ENCODE measurements around the gene IL17RE. TPM values are rescaled to one million over a fixed set of nuclear protein-coding genes. Genes with fewer than 3 reads are reported as not detected.

The IL17RE gene
- total and polyA plus RNA-seq, 2 experiments from 2014 or later = 1.1 to 3.4 TPM

DNA sequence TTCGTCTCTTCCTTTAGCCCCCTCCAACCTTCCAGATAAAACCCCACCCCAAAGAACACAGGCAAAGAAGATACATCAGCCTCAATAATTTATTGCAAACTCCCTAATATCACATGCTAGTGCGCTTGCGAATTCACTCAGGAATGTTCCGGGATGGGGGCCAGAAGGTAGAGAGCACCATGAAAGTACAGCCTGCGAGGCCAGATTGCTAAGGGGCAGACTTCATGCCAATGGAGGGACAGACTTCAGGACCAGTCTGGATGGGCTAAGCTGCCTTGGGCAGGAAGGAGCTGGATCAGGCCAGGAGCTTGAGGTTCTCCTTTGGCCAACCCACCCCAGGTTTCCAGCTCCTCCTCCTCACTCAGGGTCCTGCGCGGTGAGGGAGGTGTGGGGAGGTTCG is 36.0 kb upstream of the IL17RE start:
- no peaks in the 10 kb centered on the region for H3F3A ChIP-seq (replicated peaks; ENCODE audit: low read depth)
- Mint-ChIP-seq H3K9me3 (no peaks in the 10 kb centered on the region), H3K4me1 (peaks cover 5% of the 10 kb centered on the region), H3K27ac (no peak overlapping the region), H3K36me3 (ENCODE audit: low read depth) (no peaks in the 10 kb centered on the region), H3K27me3 (ENCODE audit: insufficient read depth, low read depth, poor library complexity) (peaks cover 15% of the 10 kb centered on the region), H3K4me3 (no peak overlapping the region)
- no peak for TF ChIP-seq CREB1 (CRISPR knock-in tag; IDR thresholded peaks at IDR 0.05; ENCODE audit: low read depth)
- no peak for TF ChIP-seq POLR2AphosphoS5 (IDR thresholded peaks at IDR 0.05; ENCODE audit: low read depth)
- TF ChIP-seq EZH2 (IDR thresholded peaks at IDR 0.05; ENCODE audit: low read depth, unreplicated experiment) = no peak
- TF ChIP-seq ZNF331 (CRISPR knock-in tag; IDR thresholded peaks at IDR 0.05; ENCODE audit: low read depth) = no peak
- no peak for TF ChIP-seq NANOG (IDR thresholded peaks at IDR 0.05; ENCODE audit: borderline replicate concordance)
- no peak for TF ChIP-seq ZNF114 (CRISPR knock-in tag; IDR thresholded peaks at IDR 0.05)
- TF ChIP-seq REST (IDR thresholded peaks at IDR 0.05; ENCODE audit: unreplicated experiment) = no peak
- no peaks in the 10 kb centered on the region for H3K9me2 ChIP-seq (ENCODE audit: insufficient read depth)
- H3K4me3 ChIP-seq = no peak overlapping the region
- H3K36me3 ChIP-seq (ENCODE audit: insufficient read depth) = no peaks in the 10 kb centered on the region
- no peaks in the 10 kb centered on the region for H4K20me1 ChIP-seq (replicated peaks; ENCODE audit: insufficient read depth)
- H3K27me3 ChIP-seq (ENCODE audit: insufficient read depth) = 0 out of 2 replicates have a peak, but pooled peaks cover 2% of the 10 kb centered on the region
- H3K27ac ChIP-seq (ENCODE audit: low read depth) = no peak overlapping the region
- no peaks in the 10 kb centered on the region; the same call in 1 of the 2 replicates for H3K4me1 ChIP-seq (ENCODE audit: insufficient read depth)
- no peak overlapping the region for H3K4me2 ChIP-seq
- no peak overlapping the region for H2AFZ ChIP-seq
- DNase-seq (ENCODE audit: low spot score) (no peak), ATAC-seq (no peak)
- no peaks in the 10 kb centered on the region for H3K79me2 ChIP-seq (replicated peaks; ENCODE audit: insufficient read depth)

DNA sequence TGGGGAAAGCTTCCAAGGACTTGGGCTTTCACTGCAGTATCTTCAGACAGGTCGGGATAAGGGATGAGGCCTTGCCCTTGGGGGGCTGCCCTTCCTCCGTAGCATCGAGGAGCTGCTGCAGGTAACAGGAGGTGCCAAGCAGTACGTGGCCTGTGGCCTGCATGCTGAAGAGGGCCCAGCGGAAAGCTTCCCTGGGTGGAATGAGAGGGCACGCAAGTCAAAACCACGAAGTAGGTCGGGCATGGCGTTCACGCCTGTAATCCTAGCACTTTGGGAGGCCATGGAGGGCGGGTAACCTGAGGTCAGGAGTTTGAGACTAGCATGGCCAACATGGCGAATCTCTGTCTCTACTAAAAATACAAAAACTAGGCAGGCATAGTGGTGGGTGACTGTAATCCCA is 35.5 kb upstream of the IL17RE start:
- Mint-ChIP-seq H3K27ac (no peak overlapping the region), H3K9me3 (no peaks in the 10 kb centered on the region), H3K27me3 (ENCODE audit: insufficient read depth, low read depth, poor library complexity) (peaks cover 15% of the 10 kb centered on the region), H3K4me3 (no peak overlapping the region), H3K4me1 (peaks cover under 1% of the 10 kb centered on the region; the same call in 2 of the 3 replicates), H3K36me3 (ENCODE audit: low read depth) (no peaks in the 10 kb centered on the region)
- H3K4me2 ChIP-seq = no peak overlapping the region
- no peaks in the 10 kb centered on the region for H3K27me3 ChIP-seq (ENCODE audit: insufficient read depth)
- H3K36me3 ChIP-seq (ENCODE audit: insufficient read depth) = no peaks in the 10 kb centered on the region
- H3K9me2 ChIP-seq (ENCODE audit: insufficient read depth) = no peaks in the 10 kb centered on the region
- H3K79me2 ChIP-seq (replicated peaks; ENCODE audit: insufficient read depth) = no peaks in the 10 kb centered on the region
- ATAC-seq (no peak), DNase-seq (ENCODE audit: low spot score) (no peak)
- H3F3A ChIP-seq (replicated peaks; ENCODE audit: low read depth) = no peaks in the 10 kb centered on the region
- H3K4me3 ChIP-seq = no peak overlapping the region
- H3K4me1 ChIP-seq (ENCODE audit: insufficient read depth) = no peaks in the 10 kb centered on the region; the same call in 1 of the 2 replicates
- peak overlapping the region; percentile 32; the same call in 1 of the 2 replicates for H2AFZ ChIP-seq
- H3K27ac ChIP-seq (ENCODE audit: low read depth) = no peak overlapping the region
- no peaks in the 10 kb centered on the region for H4K20me1 ChIP-seq (replicated peaks; ENCODE audit: insufficient read depth)
- no peak for TF ChIP-seq POLR2AphosphoS5 (IDR thresholded peaks at IDR 0.05; ENCODE audit: low read depth)
- TF ChIP-seq JUNB (IDR thresholded peaks at IDR 0.05; ENCODE audit: unreplicated experiment) = no peak
- no peak for TF ChIP-seq STAT1 (IDR thresholded peaks at IDR 0.05; ENCODE audit: unreplicated experiment)
- TF ChIP-seq EZH2 (IDR thresholded peaks at IDR 0.05; ENCODE audit: low read depth, unreplicated experiment) = no peak
- TF ChIP-seq ETS1 (IDR thresholded peaks at IDR 0.05) = no peak
- TF ChIP-seq NANOG (IDR thresholded peaks at IDR 0.05; ENCODE audit: borderline replicate concordance) = no peak
- no peak for TF ChIP-seq ZNF114 (CRISPR knock-in tag; IDR thresholded peaks at IDR 0.05)
- TF ChIP-seq ZNF331 (CRISPR knock-in tag; IDR thresholded peaks at IDR 0.05; ENCODE audit: low read depth) = no peak
- TF ChIP-seq ZNF462 (CRISPR knock-in tag; IDR thresholded peaks at IDR 0.05) = no peak
- TF ChIP-seq EZH2phosphoT487 (IDR thresholded peaks at IDR 0.05; ENCODE audit: unreplicated experiment) = no peak
